AG04450 (cell line): ENCODE data around the gene MTHFD1L. TPM values are rescaled to one million over a fixed set of nuclear protein-coding genes. Genes with fewer than 3 reads are reported as not detected.

ENCODE experiments used
- CTCF ChIA-PET: fragments of 300-600, 350-600 bp; formaldehyde crosslinking; extraction: SDS; loops from one replicate; lab custom pipeline; 2022; ENCODE audit warnings: antibody characterized with exemption, inconsistent platforms; lab: Charles Lee
- POLR2A ChIA-PET: fragments of 350-600 bp; formaldehyde crosslinking; extraction: SDS; loops from one replicate; lab custom pipeline; 2021; ENCODE audit warnings: antibody characterized with exemption, inconsistent platforms; lab: Yijun Ruan, JAX
- DNase-seq: peaks from one replicate; pipeline ENCODE4 v3.0.0-alpha.2; 2011; ENCODE audit warnings: low read depth, low spot score
- H3K27ac ChIP-seq: one replicate; pipeline ENCODE4 v1.5.1; 2012; ENCODE audit warnings: low read depth, low read length, control low read depth
- H3K27me3 ChIP-seq: one replicate; pipeline ENCODE4 v1.6.0; 2012; ENCODE audit warnings: low read length; ENCODE audit not compliant: control insufficient read depth, insufficient read depth
- H3K4me3 ChIP-seq: 2 replicates; pipeline ENCODE4 v1.5.1; 2011; ENCODE audit warnings: mild to moderate bottlenecking, low read depth, low read length, control low read depth
- H3K9me3 ChIP-seq: 2 replicates; pipeline ENCODE4 v1.5.1; 2012; ENCODE audit warnings: low read length; ENCODE audit not compliant: control insufficient read depth, insufficient read depth
- polyA plus RNA-seq: library from polyadenylated mRNA; depleted of rRNA; stranded (reverse); fragments of >200 nt; gene quantifications from 2 replicates; pipeline ENCODE4 v1.2.3, GENCODE V29; 2011
- TF ChIP-seq, protein P1 (sequence below): IDR thresholded peaks from 2 replicates; pipeline ENCODE4 v1.5.1; 2011; ENCODE audit warnings: low read depth, low read length, control low read depth, inconsistent platforms

Gene MTHFD1L
- polyA plus RNA-seq, 1 experiment = 69.1 TPM

DNA sequence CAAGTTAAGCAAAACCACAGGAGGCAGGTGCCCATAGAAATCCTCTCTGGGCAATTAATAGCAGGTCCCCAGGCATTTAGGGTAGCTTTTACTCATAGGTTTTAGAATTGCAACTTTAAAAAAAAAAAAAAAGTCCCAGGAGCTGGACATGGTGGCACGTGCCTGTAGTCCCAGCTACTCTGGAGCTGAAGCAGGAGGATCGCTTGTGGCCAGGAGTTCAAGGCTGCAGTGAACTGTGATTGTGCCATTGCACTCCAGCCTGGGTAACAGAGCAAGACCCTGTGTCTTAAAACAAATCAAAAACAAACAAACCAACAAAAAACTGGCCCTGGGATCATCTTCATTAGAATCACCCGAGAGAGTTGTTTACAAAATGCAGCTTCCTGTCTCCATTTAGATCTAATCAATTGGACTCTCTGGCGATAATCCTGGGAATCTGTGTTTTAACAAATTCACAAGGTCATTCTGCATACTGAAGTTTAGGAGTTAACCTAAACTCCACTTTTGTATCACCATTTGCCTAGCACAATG lies 242.5 kb downstream of the MTHFD1L start:
- Histone ChIP-seq H3K27me3 (peaks cover 17% of the 10 kb centered on the region), H3K4me3 (no peak overlapping the region), H3K9me3 (no peaks in the 10 kb centered on the region), H3K27ac (no peak overlapping the region)
- TF ChIP-seq, protein P1, sequence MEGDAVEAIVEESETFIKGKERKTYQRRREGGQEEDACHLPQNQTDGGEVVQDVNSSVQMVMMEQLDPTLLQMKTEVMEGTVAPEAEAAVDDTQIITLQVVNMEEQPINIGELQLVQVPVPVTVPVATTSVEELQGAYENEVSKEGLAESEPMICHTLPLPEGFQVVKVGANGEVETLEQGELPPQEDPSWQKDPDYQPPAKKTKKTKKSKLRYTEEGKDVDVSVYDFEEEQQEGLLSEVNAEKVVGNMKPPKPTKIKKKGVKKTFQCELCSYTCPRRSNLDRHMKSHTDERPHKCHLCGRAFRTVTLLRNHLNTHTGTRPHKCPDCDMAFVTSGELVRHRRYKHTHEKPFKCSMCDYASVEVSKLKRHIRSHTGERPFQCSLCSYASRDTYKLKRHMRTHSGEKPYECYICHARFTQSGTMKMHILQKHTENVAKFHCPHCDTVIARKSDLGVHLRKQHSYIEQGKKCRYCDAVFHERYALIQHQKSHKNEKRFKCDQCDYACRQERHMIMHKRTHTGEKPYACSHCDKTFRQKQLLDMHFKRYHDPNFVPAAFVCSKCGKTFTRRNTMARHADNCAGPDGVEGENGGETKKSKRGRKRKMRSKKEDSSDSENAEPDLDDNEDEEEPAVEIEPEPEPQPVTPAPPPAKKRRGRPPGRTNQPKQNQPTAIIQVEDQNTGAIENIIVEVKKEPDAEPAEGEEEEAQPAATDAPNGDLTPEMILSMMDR = no peak
- no peak for DNase-seq
- POLR2A ChIA-PET = interaction anchor here (0.6 kb wide), 1 partner anchor 15 kb away, joined by 3 read pairs; no protein-coding TSS in a partner anchor
- CTCF ChIA-PET = interaction anchor here (0.8 to 1.7 kb wide), 5 partner anchors 93 to 227 kb away, joined by 3 to 9 read pairs (median 7); no protein-coding TSS in a partner anchor

DNA sequence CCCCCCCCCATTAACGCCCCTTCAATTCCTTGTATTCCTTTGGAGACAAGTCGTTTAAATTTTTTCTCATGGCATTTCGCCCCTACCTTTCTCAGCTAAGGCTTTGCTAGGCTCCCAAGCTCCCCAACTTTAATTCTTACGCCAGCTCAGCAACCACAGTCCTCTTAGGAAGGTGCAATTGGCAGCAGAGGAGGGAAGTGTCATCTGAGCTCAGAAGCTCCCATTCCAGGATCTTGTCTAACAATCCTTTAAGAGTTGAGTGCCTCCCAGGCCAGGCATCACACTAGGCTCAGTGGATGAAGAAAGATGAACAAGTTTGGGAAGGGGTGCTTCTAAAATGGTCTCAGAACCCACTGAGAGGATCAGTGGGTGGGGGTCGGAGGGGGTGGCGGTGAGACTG lies 243.0 kb downstream of the MTHFD1L start:
- DNase-seq = no peak
- ChIA-PET POLR2A (interaction anchor here (0.7 kb wide), 1 partner anchor 125 kb away, joined by 5 read pairs; no protein-coding TSS in a partner anchor), CTCF (interaction anchor here (0.8 to 1.7 kb wide), 5 partner anchors 94 to 226 kb away, joined by 3 to 9 read pairs (median 7); no protein-coding TSS in a partner anchor)
- Histone ChIP-seq H3K27ac (no peak overlapping the region), H3K9me3 (no peaks in the 10 kb centered on the region), H3K4me3 (no peak overlapping the region), H3K27me3 (peaks cover 21% of the 10 kb centered on the region)
- TF ChIP-seq, protein P1 = no peak

DNA sequence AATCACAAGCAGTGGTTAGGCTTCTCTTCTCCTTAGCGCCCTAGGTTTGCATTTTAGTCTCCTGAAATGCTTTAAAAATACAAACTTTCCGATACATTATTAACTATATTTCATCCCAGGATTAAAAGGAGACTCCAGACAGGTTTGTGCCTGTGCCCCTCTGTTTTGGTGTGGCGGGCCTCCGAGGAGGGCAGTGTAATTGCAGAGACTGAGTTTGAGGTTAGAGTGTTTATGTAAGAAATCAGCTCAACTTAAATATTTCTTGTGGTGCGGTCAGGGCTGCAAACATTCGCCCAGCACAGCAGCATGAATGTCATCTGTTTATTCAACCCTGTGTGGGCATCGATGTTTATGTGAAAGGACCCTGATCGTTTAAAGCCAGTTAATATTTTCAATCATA lies 243.9 kb downstream of the MTHFD1L start:
- H3K27ac ChIP-seq = peak overlapping the region; percentile 25
- H3K27me3 ChIP-seq = peaks cover 29% of the 10 kb centered on the region
- H3K4me3 ChIP-seq = no peak overlapping the region; the same call in 1 of the 2 replicates
- DNase-seq = peak; percentile 69
- TF ChIP-seq, protein P1 = no peak
- ChIA-PET CTCF (interaction anchor here (1.5 kb wide), 2 partner anchors 215 to 217 kb away, joined by 6 to 7 read pairs; no protein-coding TSS in a partner anchor), POLR2A (interaction anchor here (1.4 kb wide), 1 partner anchor 87 kb away, joined by 3 read pairs; no protein-coding TSS in a partner anchor)
- H3K9me3 ChIP-seq = no peaks in the 10 kb centered on the region; the same call in 1 of the 2 replicates

DNA sequence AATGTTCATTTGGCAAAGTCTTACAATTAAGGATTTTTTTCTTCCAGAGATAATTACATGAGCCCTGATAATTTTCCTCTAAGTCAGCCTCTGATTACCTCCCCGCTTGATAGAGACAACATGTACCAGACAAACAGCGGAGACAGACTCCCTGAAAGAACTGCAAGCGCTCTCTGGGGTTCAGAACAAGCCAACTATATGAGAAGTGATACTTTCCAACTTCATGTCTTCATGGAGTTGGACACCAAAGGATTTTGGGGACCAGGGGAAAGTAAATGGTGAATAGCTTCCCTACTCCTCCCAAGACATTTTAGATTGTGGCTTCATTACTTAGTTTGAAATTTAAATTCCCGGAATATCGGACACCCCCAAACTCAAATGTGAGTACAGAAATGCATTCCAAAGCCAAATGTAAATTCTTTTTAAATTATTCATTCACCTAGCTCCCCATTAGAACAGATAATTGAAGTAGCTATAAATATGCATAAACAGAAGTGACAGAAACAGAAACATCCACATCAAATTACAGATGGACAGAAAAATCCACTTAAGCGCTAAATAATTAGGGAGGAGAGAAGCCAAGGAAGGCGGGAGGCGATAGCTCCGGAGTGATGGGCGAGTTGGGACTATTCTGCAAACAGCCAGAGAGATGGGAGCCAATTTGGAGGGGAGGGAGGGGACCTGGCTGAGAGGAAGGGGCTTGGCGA lies 244.5 kb downstream of the MTHFD1L start:
- TF ChIP-seq, protein P1 = no peak
- ChIA-PET CTCF (interaction anchor here (2.1 kb wide), 1 partner anchor 214 kb away, joined by 13 read pairs; no protein-coding TSS in a partner anchor), POLR2A (interaction anchor here (1.4 kb wide), 1 partner anchor 87 kb away, joined by 3 read pairs; no protein-coding TSS in a partner anchor)
- H3K4me3 ChIP-seq = no peak overlapping the region
- H3K9me3 ChIP-seq = no peaks in the 10 kb centered on the region; the same call in 1 of the 2 replicates
- DNase-seq = no peak
- peak overlapping the region; percentile 31 for H3K27ac ChIP-seq
- H3K27me3 ChIP-seq = peaks cover 29% of the 10 kb centered on the region
